Measurements from ENCODE around the gene APOB. TPM values are rescaled to one million over a fixed set of nuclear protein-coding genes. Genes with fewer than 3 reads are reported as not detected.

The APOB gene
- polyA plus RNA-seq, 1 of the 3 experiments (the other 2 are of a cell fraction): not detected

DNA sequence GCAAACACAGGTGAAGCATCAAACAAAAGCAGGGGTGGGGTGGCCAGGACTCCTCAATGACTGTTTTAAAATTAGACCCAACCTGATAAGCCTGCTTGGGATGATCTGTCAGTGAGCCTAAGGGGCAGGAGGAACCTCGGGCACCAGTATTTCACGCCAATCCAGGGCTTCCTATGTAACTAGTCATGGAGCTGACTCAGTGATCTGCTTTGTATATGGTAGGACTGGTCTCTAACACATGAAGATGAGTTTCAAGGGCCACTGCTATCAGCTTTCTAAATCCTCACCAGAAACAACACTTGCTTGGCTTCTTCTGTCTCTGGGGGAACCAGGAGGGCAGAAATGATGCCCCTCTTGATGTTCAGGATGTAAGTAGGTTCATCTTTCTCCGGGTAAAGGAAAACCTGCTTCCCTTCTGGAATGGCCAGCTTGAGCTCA lies 6.2 kb downstream of the APOB start:
- Histone ChIP-seq H3K4me2 (no peak overlapping the region), H3K4me1 (ENCODE audit: control insufficient read depth in 1 of 2, insufficient read depth in 2 of 2, low read depth in 1 of 2, low read length in 1 of 2) (peaks cover 0 to 10% of the 10 kb centered on the region in 2 experiments; a peak in 2 of 4 replicates), H3K36me3 (replicated peaks in 1 of 2; ENCODE audit: control insufficient read depth in 1 of 2, insufficient read depth in 2 of 2, low read length in 1 of 2) (no peaks in the 10 kb centered on the region), H3K9ac (no peak overlapping the region), H2AFZ (ENCODE audit: low read depth) (no peak overlapping the region), H3K27me3 (ENCODE audit: insufficient read depth) (no peaks in the 10 kb centered on the region; the same call in 1 of the 2 replicates), H3K27ac (ENCODE audit: low read depth in 2 of 2, low read length in 1 of 2) (no peak overlapping the region), H4K20me1 (ENCODE audit: insufficient read depth) (no peaks in the 10 kb centered on the region), H3K79me2 (ENCODE audit: insufficient read depth) (no peaks in the 10 kb centered on the region), H3K9me2 (no peaks in the 10 kb centered on the region), H3K4me3 (ENCODE audit: low read depth in 2 of 2, low read length in 1 of 2) (no peak overlapping the region), H3K9me3 (no peaks in the 10 kb centered on the region), H3F3A (replicated peaks; ENCODE audit: insufficient read depth) (no peaks in the 10 kb centered on the region)
- WGBS (ENCODE audit: low lambda C conversion rate): 17% methylated on average over 3 of the region's 3 CpGs
- ChIA-PET POLR2A (interaction anchor here (0.6 kb wide), 1 partner anchor 13 kb away, joined by 4 read pairs; no protein-coding TSS in a partner anchor), CTCF (interaction anchor here (1.0 to 6.3 kb wide), 3 partner anchors 12 to 376 kb away, joined by 6 to 51 read pairs (median 19); no protein-coding TSS in a partner anchor)
- no peak for TF ChIP-seq SMC3 (IDR thresholded peaks at IDR 0.05; ENCODE audit: low read depth, low read length)
- no peak for TF ChIP-seq ELF1 (IDR thresholded peaks at IDR 0.05)
- no peak for TF ChIP-seq RCOR1 (IDR thresholded peaks at IDR 0.05; ENCODE audit: low read length)
- TF ChIP-seq MXI1 (IDR thresholded peaks at IDR 0.05; ENCODE audit: low read depth, low read length): no peak
- TF ChIP-seq, protein P1, sequence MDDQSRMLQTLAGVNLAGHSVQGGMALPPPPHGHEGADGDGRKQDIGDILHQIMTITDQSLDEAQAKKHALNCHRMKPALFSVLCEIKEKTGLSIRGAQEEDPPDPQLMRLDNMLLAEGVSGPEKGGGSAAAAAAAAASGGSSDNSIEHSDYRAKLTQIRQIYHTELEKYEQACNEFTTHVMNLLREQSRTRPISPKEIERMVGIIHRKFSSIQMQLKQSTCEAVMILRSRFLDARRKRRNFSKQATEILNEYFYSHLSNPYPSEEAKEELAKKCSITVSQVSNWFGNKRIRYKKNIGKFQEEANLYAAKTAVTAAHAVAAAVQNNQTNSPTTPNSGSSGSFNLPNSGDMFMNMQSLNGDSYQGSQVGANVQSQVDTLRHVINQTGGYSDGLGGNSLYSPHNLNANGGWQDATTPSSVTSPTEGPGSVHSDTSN (IDR thresholded peaks at IDR 0.05): no peak
- DNase-seq: no peak

DNA sequence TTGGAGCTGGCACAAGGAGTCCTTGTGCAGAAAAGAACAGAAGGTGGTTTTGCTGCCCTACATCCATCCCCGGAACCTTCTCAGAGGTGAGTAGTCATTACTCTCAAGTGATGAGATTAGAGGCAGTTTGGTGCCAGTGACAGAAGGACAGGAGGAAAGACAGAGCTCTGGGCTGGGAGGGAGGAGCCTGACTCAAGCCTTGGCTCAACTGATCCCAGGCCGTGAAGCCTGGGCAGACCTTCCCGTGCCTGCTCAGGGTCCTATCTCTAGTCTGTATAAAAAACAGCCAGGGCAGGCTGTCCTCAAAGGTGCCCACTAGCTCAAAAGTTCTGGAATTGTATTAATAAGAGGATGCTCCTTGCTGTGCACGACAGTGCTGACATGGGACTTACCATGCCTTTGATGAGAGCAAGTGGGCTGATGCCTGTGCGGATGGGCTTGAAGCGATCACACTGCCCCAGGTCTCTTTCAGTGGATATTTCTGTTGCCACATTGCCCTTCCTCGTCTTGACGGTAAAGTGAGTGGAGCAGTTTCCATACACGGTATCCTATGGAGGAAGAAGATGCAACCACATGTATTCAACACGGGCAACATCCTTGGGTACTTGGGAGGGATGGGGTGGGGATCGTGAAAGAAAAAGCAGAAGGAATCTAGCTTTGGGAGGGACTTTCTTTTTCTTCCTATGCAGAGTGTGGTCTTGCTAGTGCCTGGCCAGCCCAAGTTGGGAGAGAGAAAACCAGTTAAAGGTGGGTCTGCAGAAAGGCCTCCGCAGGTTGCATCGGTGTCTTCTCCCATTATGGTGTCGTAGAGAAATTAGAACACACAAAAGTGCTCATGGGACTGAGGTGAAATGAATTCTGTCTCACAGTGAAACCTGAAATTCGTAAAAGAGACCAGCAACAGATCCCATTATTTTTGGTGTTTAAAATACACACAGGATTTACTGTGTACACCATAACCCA lies 6.9 kb downstream of the APOB start:
- no peaks in the 10 kb centered on the region; the same call in 1 of the 2 replicates for H3K27me3 ChIP-seq (ENCODE audit: insufficient read depth)
- no peaks in the 10 kb centered on the region for H3K9me2 ChIP-seq
- no peaks in the 10 kb centered on the region for H3K79me2 ChIP-seq (ENCODE audit: insufficient read depth)
- H3K4me2 ChIP-seq: no peak overlapping the region
- no peaks in the 10 kb centered on the region for H3K9me3 ChIP-seq
- no peak overlapping the region for H3K27ac ChIP-seq (ENCODE audit: low read depth in 2 of 2, low read length in 1 of 2)
- no peak for DNase-seq
- POLR2A ChIA-PET: no interaction called here
- 50% methylated on average over 15 of the region's 15 CpGs for WGBS (ENCODE audit: low lambda C conversion rate)
- TF ChIP-seq EP300 (IDR thresholded peaks at IDR 0.05; ENCODE audit: borderline replicate concordance in 1 of 2, low read depth in 1 of 2, low read length in 1 of 2) (no peak), RAD21 (IDR thresholded peaks at IDR 0.05; ENCODE audit: low read length) (no peak), NRF1 (IDR thresholded peaks at IDR 0.05; ENCODE audit: low read depth, low read length) (no peak), GATA2 (CRISPR knock-in tag; IDR thresholded peaks at IDR 0.05) (no peak), FOSL2 (IDR thresholded peaks at IDR 0.05; ENCODE audit: borderline replicate concordance, low read depth) (no peak), MEF2A (IDR thresholded peaks at IDR 0.05; ENCODE audit: borderline replicate concordance, low read depth) (no peak), NFIC (IDR thresholded peaks at IDR 0.05; ENCODE audit: borderline replicate concordance) (no peak), FOXJ3 (CRISPR knock-in tag; IDR thresholded peaks at IDR 0.05) (no peak), TAF1 (IDR thresholded peaks at IDR 0.05; ENCODE audit: borderline replicate concordance, low read depth, low read length) (no peak), SIN3A (IDR thresholded peaks at IDR 0.05; ENCODE audit: borderline replicate concordance, low read depth, low read length) (no peak), ELF1 (IDR thresholded peaks at IDR 0.05) (no peak), SMC3 (IDR thresholded peaks at IDR 0.05; ENCODE audit: low read depth, low read length) (no peak), CHD2 (IDR thresholded peaks at IDR 0.05; ENCODE audit: low read length, partially characterized antibody) (no peak)
- TF ChIP-seq, protein P2, sequence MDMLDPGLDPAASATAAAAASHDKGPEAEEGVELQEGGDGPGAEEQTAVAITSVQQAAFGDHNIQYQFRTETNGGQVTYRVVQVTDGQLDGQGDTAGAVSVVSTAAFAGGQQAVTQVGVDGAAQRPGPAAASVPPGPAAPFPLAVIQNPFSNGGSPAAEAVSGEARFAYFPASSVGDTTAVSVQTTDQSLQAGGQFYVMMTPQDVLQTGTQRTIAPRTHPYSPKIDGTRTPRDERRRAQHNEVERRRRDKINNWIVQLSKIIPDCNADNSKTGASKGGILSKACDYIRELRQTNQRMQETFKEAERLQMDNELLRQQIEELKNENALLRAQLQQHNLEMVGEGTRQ (IDR thresholded peaks at IDR 0.05; ENCODE audit: borderline replicate concordance, low read depth, low read length): no peak
- TF ChIP-seq, protein P1 (IDR thresholded peaks at IDR 0.05): no peak
- no peaks in the 10 kb centered on the region for H3K36me3 ChIP-seq (replicated peaks in 1 of 2; ENCODE audit: control insufficient read depth in 1 of 2, insufficient read depth in 2 of 2, low read length in 1 of 2)
- no peak overlapping the region for H2AFZ ChIP-seq (ENCODE audit: low read depth)
- H3K9ac ChIP-seq: no peak overlapping the region
- H3F3A ChIP-seq (replicated peaks; ENCODE audit: insufficient read depth): no peaks in the 10 kb centered on the region
- CTCF ChIA-PET: interaction anchor here (1.8 to 3.9 kb wide), 2 partner anchors 81 to 376 kb away, joined by 7 to 19 read pairs; no protein-coding TSS in a partner anchor
- no peaks in the 10 kb centered on the region for H4K20me1 ChIP-seq (ENCODE audit: insufficient read depth)
- H3K4me1 ChIP-seq (ENCODE audit: control insufficient read depth in 1 of 2, insufficient read depth in 2 of 2, low read depth in 1 of 2, low read length in 1 of 2): peaks cover 0 to 3% of the 10 kb centered on the region in 2 experiments; a peak in 1 of 4 replicates
- no peak overlapping the region for H3K4me3 ChIP-seq (ENCODE audit: low read depth in 2 of 2, low read length in 1 of 2)
